ENCODE measurements around the gene KIR3DL1.
"Not testable (repeated sequence)": the region's sequence is repeated elsewhere in the genome, so short reads cannot be mapped to it uniquely, and the experiment has no call there.

Gene KIR3DL1

GRCh38 chr19:54806516-54806838, 9.8 kb upstream of the KIR3DL1 start:
- no peak for DNase-seq (ENCODE audit: low read depth in 3 of 3, low spot score in 1 of 3)

- not testable (repeated sequence) for DNase-seq (ENCODE audit: low read depth in 3 of 3, low spot score in 1 of 3)
Measured at GRCh38 chr19:54814571-54814970, 1.7 kb upstream of the KIR3DL1 start.

GRCh38 chr19:54817670-54818536, 1.6 kb downstream of the KIR3DL1 start:
- DNase-seq (ENCODE audit: low read depth in 3 of 3, low spot score in 1 of 3): no peak

GRCh38 chr19:54824416-54824815, 8.1 kb downstream of the KIR3DL1 start:
- DNase-seq (ENCODE audit: low read depth in 3 of 3, low spot score in 1 of 3): not testable (repeated sequence)

GRCh38 chr19:54825326-54825725, 9.1 kb downstream of the KIR3DL1 start:
- DNase-seq (ENCODE audit: low read depth in 3 of 3, low spot score in 1 of 3): not testable (repeated sequence)

GRCh38 chr19:54828064-54828463, 11.8 kb downstream of the KIR3DL1 start:
- DNase-seq (ENCODE audit: low read depth in 3 of 3, low spot score in 1 of 3): not testable (repeated sequence)

- not testable (repeated sequence) for DNase-seq (ENCODE audit: low read depth in 3 of 3, low spot score in 1 of 3)
Measured at GRCh38 chr19:54832496-54832895, 16.2 kb downstream of the KIR3DL1 start, which contains the start of gene KIR2DS4. Gene KIR2DS4, plus strand, starts transcription at chr19:54832676.

GRCh38 chr19:54835126-54835525, 18.9 kb downstream of the KIR3DL1 start:
- DNase-seq (ENCODE audit: low read depth in 3 of 3, low spot score in 1 of 3): not testable (repeated sequence)

GRCh38 chr19:54837522-54837921, 21.3 kb downstream of the KIR3DL1 start:
- not testable (repeated sequence) for DNase-seq (ENCODE audit: low read depth in 3 of 3, low spot score in 1 of 3)

- DNase-seq (ENCODE audit: low read depth in 3 of 3, low spot score in 1 of 3): not testable (repeated sequence)
Measured at GRCh38 chr19:54843171-54843570, 26.9 kb downstream of the KIR3DL1 start.

- not testable (repeated sequence) for DNase-seq (ENCODE audit: low read depth in 3 of 3, low spot score in 1 of 3)
Measured at GRCh38 chr19:54850061-54850640, 33.9 kb downstream of the KIR3DL1 start, which contains the start of gene KIR3DL2. Gene KIR3DL2, plus strand, starts transcription at chr19:54850443. Its CDS starts 33 bp downstream, at chr19:54850476.

GRCh38 chr19:54850930-54851329, 34.7 kb downstream of the KIR3DL1 start:
- DNase-seq (ENCODE audit: low read depth in 3 of 3, low spot score in 1 of 3): no peak

GRCh38 chr19:54851353-54851752, 35.1 kb downstream of the KIR3DL1 start:
- no peak for DNase-seq (ENCODE audit: low read depth in 3 of 3, low spot score in 1 of 3)

- not testable (repeated sequence) for DNase-seq (ENCODE audit: low read depth in 3 of 3, low spot score in 1 of 3)
Measured at GRCh38 chr19:54855241-54855640, 39.0 kb downstream of the KIR3DL1 start.

- not testable (repeated sequence) for DNase-seq (ENCODE audit: low read depth in 3 of 3, low spot score in 1 of 3)
Measured at GRCh38 chr19:54858476-54858875, 42.2 kb downstream of the KIR3DL1 start.

- DNase-seq (ENCODE audit: low read depth in 3 of 3, low spot score in 1 of 3): not testable (repeated sequence)
Measured at GRCh38 chr19:54859421-54859820, 43.2 kb downstream of the KIR3DL1 start.

- not testable (repeated sequence) for DNase-seq (ENCODE audit: low read depth in 3 of 3, low spot score in 1 of 3)
Measured at GRCh38 chr19:54863459-54863858, 47.2 kb downstream of the KIR3DL1 start.

GRCh38 chr19:54871696-54872095, 55.4 kb downstream of the KIR3DL1 start:
- DNase-seq (ENCODE audit: low read depth in 3 of 3, low spot score in 1 of 3): no peak

GRCh38 chr19:54873990-54874389, 57.7 kb downstream of the KIR3DL1 start, which contains the start of gene FCAR:
Gene FCAR, plus strand, starts transcription at chr19:54874235. Its CDS starts 55 bp downstream, at chr19:54874290.
- no peak for DNase-seq (ENCODE audit: low read depth in 3 of 3, low spot score in 1 of 3)

- no peak for DNase-seq (ENCODE audit: low read depth in 3 of 3, low spot score in 1 of 3)
Measured at GRCh38 chr19:54875506-54875905, 59.2 kb downstream of the KIR3DL1 start.

GRCh38 chr19:54877471-54877870, 61.2 kb downstream of the KIR3DL1 start:
- no peak for DNase-seq (ENCODE audit: low read depth in 3 of 3, low spot score in 1 of 3)
